ENCODE measurements around the gene ALDOB. TPM values are rescaled to one million over a fixed set of nuclear protein-coding genes. Genes with fewer than 3 reads are reported as not detected.
A peak's percentile ranks its signal among the peaks of the same experiment; 100 is the strongest.

The ALDOB gene
- total and polyA plus RNA-seq, 2 of the 13 experiments (the other 11 are each of a cell fraction or from before 2014, with no cell fraction given) = 0.29 to 0.97 TPM

- TF ChIP-seq ZC3H13 (CRISPR knock-in tag; IDR thresholded peaks at IDR 0.05) (no peak), FUBP1 (CRISPR knock-in tag; IDR thresholded peaks at IDR 0.05; ENCODE audit: borderline replicate concordance) (0 out of 2 replicates have a peak, but pooled peaks have one; percentile 30), ZNF652 (CRISPR knock-in tag; IDR thresholded peaks at IDR 0.05; ENCODE audit: borderline replicate concordance, low read depth) (peak; percentile 91), FOXP1 (IDR thresholded peaks at IDR 0.05) (no peak), FOXP1 (CRISPR knock-in tag; IDR thresholded peaks at IDR 0.05) (peak; percentile 51; the same call in 1 of the 2 replicates), MAFF (IDR thresholded peaks at IDR 0.05; ENCODE audit: low read depth, low read length) (peak; percentile 59; the same call in 1 of the 2 replicates), NCOR1 (IDR thresholded peaks at IDR 0.05; ENCODE audit: borderline replicate concordance, low read length) (peak; percentile 54; the same call in 1 of the 2 replicates), DZIP1 (CRISPR knock-in tag; IDR thresholded peaks at IDR 0.05) (no peak), ARID5B (CRISPR knock-in tag; IDR thresholded peaks at IDR 0.05) (peak; percentile 36; the same call in 1 of the 2 replicates), SP2 (CRISPR knock-in tag; IDR thresholded peaks at IDR 0.05) (no peak)
- TF ChIP-seq, protein P1, sequence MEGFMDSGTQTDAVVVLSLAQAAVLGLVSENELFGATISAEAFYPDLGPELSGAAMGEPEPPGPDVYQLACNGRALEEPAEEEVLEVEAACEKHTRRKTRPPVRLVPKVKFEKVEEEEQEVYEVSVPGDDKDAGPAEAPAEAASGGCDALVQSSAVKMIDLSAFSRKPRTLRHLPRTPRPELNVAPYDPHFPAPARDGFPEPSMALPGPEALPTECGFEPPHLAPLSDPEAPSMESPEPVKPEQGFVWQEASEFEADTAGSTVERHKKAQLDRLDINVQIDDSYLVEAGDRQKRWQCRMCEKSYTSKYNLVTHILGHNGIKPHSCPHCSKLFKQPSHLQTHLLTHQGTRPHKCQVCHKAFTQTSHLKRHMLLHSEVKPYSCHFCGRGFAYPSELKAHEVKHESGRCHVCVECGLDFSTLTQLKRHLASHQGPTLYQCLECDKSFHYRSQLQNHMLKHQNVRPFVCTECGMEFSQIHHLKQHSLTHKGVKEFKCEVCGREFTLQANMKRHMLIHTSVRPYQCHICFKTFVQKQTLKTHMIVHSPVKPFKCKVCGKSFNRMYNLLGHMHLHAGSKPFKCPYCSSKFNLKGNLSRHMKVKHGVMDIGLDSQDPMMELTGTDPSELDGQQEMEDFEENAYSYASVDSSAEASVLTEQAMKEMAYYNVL (CRISPR knock-in tag; IDR thresholded peaks at IDR 0.05; ENCODE audit: borderline replicate concordance) = peak; percentile 72; the same call in 1 of the 2 replicates
Observed at GRCh38 chr9:101440714-101441230, 5.2 kb upstream of the ALDOB start (continued).
